ENCODE data around the gene IL17F. TPM values are rescaled to one million over a fixed set of nuclear protein-coding genes. Genes with fewer than 3 reads are reported as not detected.

The IL17F gene
- total and polyA plus RNA-seq, 4 donors, result not detected

- no peak for DNase-seq (ENCODE audit: low spot score)
- Histone ChIP-seq H3K9me3 (ENCODE audit: control insufficient read depth in 4 of 4, low read length in 3 of 4) (no peaks in the 10 kb centered on the region), H3K27ac (ENCODE audit: low read depth in 1 of 2, low read length in 2 of 2) (no peak overlapping the region), H3K4me3 (ENCODE audit: low read depth in 1 of 3, low read length in 3 of 3) (no peak overlapping the region), H3K27me3 (ENCODE audit: control insufficient read depth in 4 of 4, insufficient read depth in 4 of 4, low read length in 3 of 4) (peaks cover 0 to 8% (median 0%) of the 10 kb centered on the region in 4 donors), H3K4me1 (ENCODE audit: control insufficient read depth in 4 of 4, insufficient read depth in 4 of 4, low read length in 3 of 4) (no peaks in the 10 kb centered on the region), H3K9ac (ENCODE audit: low read depth in 1 of 2, low read length in 2 of 2) (no peak overlapping the region), H3K36me3 (ENCODE audit: control insufficient read depth in 4 of 4, insufficient read depth in 3 of 4, low read depth in 1 of 4, low read length in 3 of 4) (no peaks in the 10 kb centered on the region)
- TF ChIP-seq SP1 (IDR thresholded peaks at IDR 0.05) (no peak), CTCF (IDR thresholded peaks at IDR 0.05; ENCODE audit: low read depth, low read length, missing input control) (no peak), RAD21 (IDR thresholded peaks at IDR 0.05) (no peak), RXRA (IDR thresholded peaks at IDR 0.05) (no peak), HNF4G (IDR thresholded peaks at IDR 0.05) (no peak), TAF1 (conservative IDR thresholded peaks at IDR 0.05) (no peak), NR2F2 (IDR thresholded peaks at IDR 0.05) (no peak), ATF3 (IDR thresholded peaks at IDR 0.05) (no peak), FOXA2 (IDR thresholded peaks at IDR 0.05) (no peak), REST (IDR thresholded peaks at IDR 0.05) (no peak)
- 47% methylated on average over 3 of the region's 3 CpGs for WGBS
Measured at GRCh38 chr6:52221302-52221701, 23.0 kb downstream of the IL17F start.

GRCh38 chr6:52217761-52218160, 26.5 kb downstream of the IL17F start:
- TF ChIP-seq GABPA (IDR thresholded peaks at IDR 0.05 in 1 of 2, conservative IDR thresholded peaks at IDR 0.05 in 1 of 2), result no peak
- no peak for TF ChIP-seq ATF3 (IDR thresholded peaks at IDR 0.05)
- no peak for TF ChIP-seq RAD21 (IDR thresholded peaks at IDR 0.05)
- no peak for TF ChIP-seq REST (IDR thresholded peaks at IDR 0.05)
- TF ChIP-seq JUND (IDR thresholded peaks at IDR 0.05), result no peak
- no peak for TF ChIP-seq CTCF (IDR thresholded peaks at IDR 0.05; ENCODE audit: low read depth, low read length, missing input control)
- TF ChIP-seq FOXA2 (IDR thresholded peaks at IDR 0.05), result no peak
- no peak for TF ChIP-seq SP1 (IDR thresholded peaks at IDR 0.05)
- no peaks in the 10 kb centered on the region for H3K4me1 ChIP-seq (ENCODE audit: control insufficient read depth in 4 of 4, insufficient read depth in 4 of 4, low read length in 3 of 4)
- no peaks in the 10 kb centered on the region for H3K27me3 ChIP-seq (ENCODE audit: control insufficient read depth in 4 of 4, insufficient read depth in 4 of 4, low read length in 3 of 4)
- H3K9ac ChIP-seq (ENCODE audit: low read depth in 1 of 2, low read length in 2 of 2), result no peak overlapping the region
- H3K4me3 ChIP-seq (ENCODE audit: low read depth in 1 of 3, low read length in 3 of 3), result no peak overlapping the region
- no peak for DNase-seq (ENCODE audit: low spot score)
- no peak overlapping the region for H3K27ac ChIP-seq (ENCODE audit: low read depth in 1 of 2, low read length in 2 of 2)
- H3K9me3 ChIP-seq (ENCODE audit: control insufficient read depth in 4 of 4, low read length in 3 of 4), result no peaks in the 10 kb centered on the region
- 80% methylated on average over 2 of the region's 2 CpGs for WGBS
- H3K36me3 ChIP-seq (ENCODE audit: control insufficient read depth in 4 of 4, insufficient read depth in 3 of 4, low read depth in 1 of 4, low read length in 3 of 4), result no peaks in the 10 kb centered on the region

Data from liver (tissue), 9 donors.